HCT116 (cell line): ENCODE measurements around the gene TMEM129. TPM values are rescaled to one million over a fixed set of nuclear protein-coding genes. Genes with fewer than 3 reads are reported as not detected.

Experiments
- ATAC-seq: fragments of 200-7000 bp; cut with Tn5 transposase; 2 replicates; pipeline ENCODE4 v1.9.1; 2020; ENCODE audit warnings: mild to moderate bottlenecking, moderate library complexity
- BruUV-seq: library from RNA; stranded (reverse); fragments of 400-500 nt; replicated peaks from 2 replicates; lab custom pipeline; 2021; lab: Mats Ljungman, UMichigan
- CTCF ChIA-PET: fragments of 300-600 bp; sonication (Branson Sonifier 250); formaldehyde crosslinking; loops from one replicate; lab custom pipeline; 2021; ENCODE audit warnings: antibody characterized with exemption; lab: Charles Lee
- POLR2A ChIA-PET: fragments of 300-600, 350-600 bp; sonication (Branson Sonifier 250); formaldehyde crosslinking; loops from one replicate; lab custom pipeline; 2021; ENCODE audit warnings: antibody characterized with exemption; lab: Charles Lee
- RAD21 ChIA-PET, 2 experiments: fragments of 300-600 bp; sonication (Branson Sonifier 250); formaldehyde crosslinking; loops; one replicate each; lab custom pipeline; 2023; ENCODE audit warnings: low total read pairs in 2 of 2; ENCODE audit not compliant: uncharacterized antibody in 2 of 2, unreplicated experiment in 2 of 2, low non-redundant PET in 1 of 2; lab: Charles Lee
- DNase-seq: peaks from one replicate; pipeline ENCODE4 v3.0.0-alpha.2; 2010; ENCODE audit warnings: low read depth, low spot score
- H2AFZ ChIP-seq: fragments of 200-600 bp; shearing (Covaris generic), sonication (generic); 2 replicates; pipeline ENCODE4 v1.6.1; 2017; ENCODE audit warnings: low read depth, mixed run types, mixed read lengths, antibody characterized with exemption, low read length; ENCODE audit not compliant: poor library complexity, severe bottlenecking
- H3K27ac ChIP-seq: 2 replicates; pipeline ENCODE4 v1.5.1; 2012; ENCODE audit warnings: low read depth, low read length
- H3K27me3 ChIP-seq: fragments of 200-600 bp; sonication (generic); 2 replicates; pipeline ENCODE4 v1.6.1; 2016; ENCODE audit warnings: mixed run types, low read length, mixed read lengths; ENCODE audit not compliant: insufficient read depth
- H3K36me3 ChIP-seq, 2 experiments: fragments of 200-500 bp in 1 of 2; fragments of 200-600 bp in 1 of 2; sonication (Bioruptor generic) in 1 of 2; sonication (generic) in 1 of 2; 2 replicates each; pipeline versions ENCODE4 v1.5.1 to v1.6.1; 2014 to 2016; ENCODE audit warnings: low read length in 2 of 2, inconsistent platforms in 1 of 2, mixed read lengths in 1 of 2, mixed run types in 1 of 2; ENCODE audit not compliant: insufficient read depth in 2 of 2, control insufficient read depth in 1 of 2
- H3K4me1 ChIP-seq, 2 experiments: fragments of 200-600 bp in 1 of 2; sonication (generic) in 1 of 2; 2 replicates each; pipeline versions ENCODE4 v1.5.1 to v1.6.1; 2012 to 2017; ENCODE audit warnings: low read length in 2 of 2, inconsistent platforms in 1 of 2, mild to moderate bottlenecking in 1 of 2, mixed read lengths in 1 of 2, mixed run types in 1 of 2, moderate library complexity in 1 of 2; ENCODE audit not compliant: insufficient read depth in 2 of 2, control insufficient read depth in 1 of 2
- H3K4me2 ChIP-seq: fragments of 200-600 bp; sonication (generic); 2 replicates; pipeline ENCODE4 v1.6.1; 2017; ENCODE audit warnings: mixed run types, low read length, mixed read lengths
- H3K4me3 ChIP-seq, 2 experiments: fragments of 200-600 bp in 1 of 2; sonication (generic) in 1 of 2; replicated peaks in 1 of 2; 2 replicates each; pipeline ENCODE4 v1.5.1; 2011 to 2016; ENCODE audit warnings: low read length in 2 of 2, control low read depth in 1 of 2, low read depth in 1 of 2, mild to moderate bottlenecking in 1 of 2, mixed read lengths in 1 of 2, mixed run types in 1 of 2
- H3K79me2 ChIP-seq: fragments of 200-600 bp; sonication (generic); 2 replicates; pipeline ENCODE4 v1.6.1; 2017; ENCODE audit warnings: mild to moderate bottlenecking, mixed run types, low read length, moderate library complexity, mixed read lengths; ENCODE audit not compliant: insufficient read depth
- H3K9ac ChIP-seq: fragments of 200-600 bp; sonication (generic); 2 replicates; pipeline ENCODE4 v1.6.1; 2016; ENCODE audit warnings: low read length, mixed read lengths
- H3K9me2 ChIP-seq: fragments of 200-600 bp; sonication (generic), shearing (Covaris generic); 2 replicates; pipeline ENCODE4 v1.6.1; 2017; ENCODE audit warnings: mixed run types, mild to moderate bottlenecking, moderate library complexity; ENCODE audit not compliant: insufficient read depth
- H3K9me3 ChIP-seq, 2 experiments: fragments of 200-500 bp in 1 of 2; fragments of 200-600 bp in 1 of 2; sonication (Bioruptor generic) in 1 of 2; sonication (generic) in 1 of 2; 2 replicates each; pipeline ENCODE4 v1.6.1; 2014 to 2017; ENCODE audit warnings: low read length in 2 of 2, mixed read lengths in 2 of 2, inconsistent platforms in 1 of 2, low read depth in 1 of 2, mild to moderate bottlenecking in 1 of 2, mixed run types in 1 of 2, moderate library complexity in 1 of 2; ENCODE audit not compliant: control insufficient read depth in 1 of 2, insufficient read depth in 1 of 2
- H4K20me1 ChIP-seq: fragments of 200-600 bp; sonication (generic), shearing (Covaris generic); 2 replicates; pipeline ENCODE4 v1.6.1; 2017; ENCODE audit warnings: mixed run types, mild to moderate bottlenecking, moderate library complexity; ENCODE audit not compliant: insufficient read depth
- CBX3 ChIP-seq: IDR thresholded peaks from 2 replicates; pipeline ENCODE4 v1.6.1; 2012; ENCODE audit warnings: low read depth
- CEBPB ChIP-seq: IDR thresholded peaks from 2 replicates; pipeline ENCODE4 v1.6.1; 2012; ENCODE audit warnings: low read depth
- EGR1 ChIP-seq: IDR thresholded peaks from 2 replicates; pipeline ENCODE4 v1.6.1; 2012; ENCODE audit warnings: low read depth
- ELF1 ChIP-seq: IDR thresholded peaks from 2 replicates; pipeline ENCODE4 v1.6.1; 2012; ENCODE audit warnings: low read depth, borderline replicate concordance
- EZH2 ChIP-seq: fragments of 200-600 bp; sonication (generic); IDR thresholded peaks from 2 replicates; pipeline ENCODE4 v1.6.1; 2017; ENCODE audit warnings: antibody characterized with exemption, mixed run types
- EZH2phosphoT487 ChIP-seq: fragments of 200-600 bp; IDR thresholded peaks from 2 replicates; pipeline ENCODE4 v1.6.1; 2018; ENCODE audit warnings: antibody characterized with exemption, borderline replicate concordance
- FOSL1 ChIP-seq: IDR thresholded peaks from 2 replicates; pipeline ENCODE4 v1.6.1; 2012; ENCODE audit warnings: low read depth
- POLR2A ChIP-seq: IDR thresholded peaks from 2 replicates; pipeline ENCODE4 v1.7.0; 2011; ENCODE audit warnings: borderline replicate concordance; ENCODE audit not compliant: insufficient read depth, insufficient read length; ENCODE audit errors: extremely low read depth
- POLR2AphosphoS5 ChIP-seq: IDR thresholded peaks from 2 replicates; pipeline ENCODE4 v1.6.1; 2011; ENCODE audit warnings: mild to moderate bottlenecking, low read depth, low read length, moderate library complexity
- RAD21 ChIP-seq: IDR thresholded peaks from 2 replicates; pipeline ENCODE4 v1.6.1; 2012; ENCODE audit warnings: low read depth, mild to moderate bottlenecking
- SIN3A ChIP-seq: IDR thresholded peaks from 2 replicates; pipeline ENCODE4 v1.6.1; 2012; ENCODE audit warnings: low read depth
- SP1 ChIP-seq: IDR thresholded peaks from 2 replicates; pipeline ENCODE4 v1.6.1; 2012; ENCODE audit warnings: low read depth
- SRF ChIP-seq: IDR thresholded peaks from 2 replicates; pipeline ENCODE4 v1.6.1; 2012; ENCODE audit warnings: low read depth
- TCF7L2 ChIP-seq: IDR thresholded peaks from 2 replicates; pipeline ENCODE4 v1.7.0; 2011; ENCODE audit warnings: borderline replicate concordance, inconsistent platforms; ENCODE audit not compliant: insufficient read depth, insufficient read length; ENCODE audit errors: extremely low read depth
- YY1 ChIP-seq: IDR thresholded peaks from 2 replicates; pipeline ENCODE4 v1.6.1; 2011; ENCODE audit warnings: low read length, low read depth, moderate library complexity, mild to moderate bottlenecking; ENCODE audit not compliant: insufficient replicate concordance; ENCODE audit errors: extremely low read depth
- ZFX ChIP-seq: fragments of 450-650 bp; IDR thresholded peaks from 2 replicates; pipeline ENCODE4 v1.6.1; 2017
- intact Hi-C: fragments of 100-400 bp; cut with micrococcal nuclease; formaldehyde crosslinking; loops from 2 replicates; pipeline ENCODE4 v1.10.0; 2022
- total RNA-seq: library from RNA; stranded (reverse); gene quantifications from one replicate; pipeline ENCODE4 v1.2.1, GENCODE V29; 2021; ENCODE audit not compliant: unreplicated experiment
- TF ChIP-seq, protein P1 (sequence below): IDR thresholded peaks from 2 replicates; pipeline ENCODE4 v1.6.1; 2011; ENCODE audit warnings: mild to moderate bottlenecking, low read length, moderate library complexity; ENCODE audit not compliant: insufficient replicate concordance; ENCODE audit errors: extremely low read depth
- TF ChIP-seq, protein P2 (sequence below): IDR thresholded peaks from 2 replicates; pipeline ENCODE4 v1.6.1; 2012; ENCODE audit warnings: low read depth
- TF ChIP-seq, protein P3 (sequence below): IDR thresholded peaks from 2 replicates; pipeline ENCODE4 v1.6.1; 2012
- TF ChIP-seq, protein P4 (sequence below): IDR thresholded peaks from 2 replicates; pipeline ENCODE4 v1.6.1; 2012

Gene TMEM129
- total RNA-seq, 1 experiment from 2014 or later, result 29.4 TPM

DNA sequence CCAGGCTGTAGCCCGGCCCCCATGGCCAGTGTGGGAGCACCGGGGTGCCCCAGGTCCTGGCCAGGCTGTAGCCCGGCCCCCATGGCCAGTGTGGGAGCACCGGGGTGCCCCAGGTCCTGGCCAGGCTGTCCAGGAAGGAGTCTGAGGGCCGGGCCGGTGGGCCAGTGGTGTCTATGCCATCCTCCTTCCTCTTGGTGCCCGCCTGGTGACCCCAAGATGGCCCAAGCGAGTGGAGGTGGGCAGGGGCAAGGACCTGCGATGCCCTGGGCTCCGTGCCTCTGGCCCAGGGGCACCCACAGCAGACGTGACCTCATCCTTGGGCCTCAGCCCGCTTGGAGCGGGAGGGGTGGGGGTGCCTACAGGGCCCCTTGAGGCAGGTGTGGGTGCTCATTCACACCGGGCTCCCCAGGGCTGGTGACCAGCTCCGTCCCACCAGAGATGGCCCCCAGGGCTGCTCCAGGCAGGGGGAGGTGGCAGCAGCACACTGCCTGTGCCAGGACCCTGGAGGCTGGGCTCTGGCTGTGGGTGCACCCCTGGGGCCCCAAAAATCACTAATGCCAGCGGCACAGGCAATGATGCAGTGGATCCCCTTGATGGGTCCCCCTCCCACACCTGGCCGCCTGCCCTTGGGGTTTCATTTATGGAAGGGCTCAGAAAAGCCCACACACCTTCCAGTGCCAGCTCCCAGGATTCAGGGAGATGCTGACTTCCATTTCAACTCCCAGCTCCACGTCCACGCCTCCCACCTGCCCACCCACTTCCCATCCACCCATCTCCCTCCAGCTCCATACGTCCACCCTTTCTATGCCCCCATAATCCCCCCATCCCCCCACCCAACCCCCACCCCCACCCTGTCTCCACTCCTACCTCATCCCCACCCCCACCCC lies 36.0 kb upstream of the TMEM129 start:
- H3K4me3 ChIP-seq, result no peak overlapping the region
- no TSS peak for BruUV-seq
- H2AFZ ChIP-seq, result no peak overlapping the region
- no peaks in the 10 kb centered on the region for H3K9me2 ChIP-seq
- no peak overlapping the region for H3K4me2 ChIP-seq
- TF ChIP-seq CBX3 (no peak), ELF1 (no peak), FOSL1 (no peak), SRF (no peak), POLR2AphosphoS5 (no peak), EZH2 (no peak), EZH2phosphoT487 (no peak), EGR1 (no peak), RAD21 (no peak), SIN3A (no peak), TCF7L2 (no peak), YY1 (no peak), POLR2A (no peak), CEBPB (no peak), ZFX (no peak), SP1 (no peak)
- TF ChIP-seq, protein P1, sequence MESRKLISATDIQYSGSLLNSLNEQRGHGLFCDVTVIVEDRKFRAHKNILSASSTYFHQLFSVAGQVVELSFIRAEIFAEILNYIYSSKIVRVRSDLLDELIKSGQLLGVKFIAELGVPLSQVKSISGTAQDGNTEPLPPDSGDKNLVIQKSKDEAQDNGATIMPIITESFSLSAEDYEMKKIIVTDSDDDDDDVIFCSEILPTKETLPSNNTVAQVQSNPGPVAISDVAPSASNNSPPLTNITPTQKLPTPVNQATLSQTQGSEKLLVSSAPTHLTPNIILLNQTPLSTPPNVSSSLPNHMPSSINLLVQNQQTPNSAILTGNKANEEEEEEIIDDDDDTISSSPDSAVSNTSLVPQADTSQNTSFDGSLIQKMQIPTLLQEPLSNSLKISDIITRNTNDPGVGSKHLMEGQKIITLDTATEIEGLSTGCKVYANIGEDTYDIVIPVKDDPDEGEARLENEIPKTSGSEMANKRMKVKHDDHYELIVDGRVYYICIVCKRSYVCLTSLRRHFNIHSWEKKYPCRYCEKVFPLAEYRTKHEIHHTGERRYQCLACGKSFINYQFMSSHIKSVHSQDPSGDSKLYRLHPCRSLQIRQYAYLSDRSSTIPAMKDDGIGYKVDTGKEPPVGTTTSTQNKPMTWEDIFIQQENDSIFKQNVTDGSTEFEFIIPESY, result no peak
- TF ChIP-seq, protein P2, sequence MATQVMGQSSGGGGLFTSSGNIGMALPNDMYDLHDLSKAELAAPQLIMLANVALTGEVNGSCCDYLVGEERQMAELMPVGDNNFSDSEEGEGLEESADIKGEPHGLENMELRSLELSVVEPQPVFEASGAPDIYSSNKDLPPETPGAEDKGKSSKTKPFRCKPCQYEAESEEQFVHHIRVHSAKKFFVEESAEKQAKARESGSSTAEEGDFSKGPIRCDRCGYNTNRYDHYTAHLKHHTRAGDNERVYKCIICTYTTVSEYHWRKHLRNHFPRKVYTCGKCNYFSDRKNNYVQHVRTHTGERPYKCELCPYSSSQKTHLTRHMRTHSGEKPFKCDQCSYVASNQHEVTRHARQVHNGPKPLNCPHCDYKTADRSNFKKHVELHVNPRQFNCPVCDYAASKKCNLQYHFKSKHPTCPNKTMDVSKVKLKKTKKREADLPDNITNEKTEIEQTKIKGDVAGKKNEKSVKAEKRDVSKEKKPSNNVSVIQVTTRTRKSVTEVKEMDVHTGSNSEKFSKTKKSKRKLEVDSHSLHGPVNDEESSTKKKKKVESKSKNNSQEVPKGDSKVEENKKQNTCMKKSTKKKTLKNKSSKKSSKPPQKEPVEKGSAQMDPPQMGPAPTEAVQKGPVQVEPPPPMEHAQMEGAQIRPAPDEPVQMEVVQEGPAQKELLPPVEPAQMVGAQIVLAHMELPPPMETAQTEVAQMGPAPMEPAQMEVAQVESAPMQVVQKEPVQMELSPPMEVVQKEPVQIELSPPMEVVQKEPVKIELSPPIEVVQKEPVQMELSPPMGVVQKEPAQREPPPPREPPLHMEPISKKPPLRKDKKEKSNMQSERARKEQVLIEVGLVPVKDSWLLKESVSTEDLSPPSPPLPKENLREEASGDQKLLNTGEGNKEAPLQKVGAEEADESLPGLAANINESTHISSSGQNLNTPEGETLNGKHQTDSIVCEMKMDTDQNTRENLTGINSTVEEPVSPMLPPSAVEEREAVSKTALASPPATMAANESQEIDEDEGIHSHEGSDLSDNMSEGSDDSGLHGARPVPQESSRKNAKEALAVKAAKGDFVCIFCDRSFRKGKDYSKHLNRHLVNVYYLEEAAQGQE, result no peak
- TF ChIP-seq, protein P3, sequence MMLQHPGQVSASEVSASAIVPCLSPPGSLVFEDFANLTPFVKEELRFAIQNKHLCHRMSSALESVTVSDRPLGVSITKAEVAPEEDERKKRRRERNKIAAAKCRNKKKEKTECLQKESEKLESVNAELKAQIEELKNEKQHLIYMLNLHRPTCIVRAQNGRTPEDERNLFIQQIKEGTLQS, result no peak
- TF ChIP-seq, protein P4, sequence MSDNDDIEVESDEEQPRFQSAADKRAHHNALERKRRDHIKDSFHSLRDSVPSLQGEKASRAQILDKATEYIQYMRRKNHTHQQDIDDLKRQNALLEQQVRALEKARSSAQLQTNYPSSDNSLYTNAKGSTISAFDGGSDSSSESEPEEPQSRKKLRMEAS, result no peak
- TF ChIP-seq, all 23 proteins: peak for 0
- CTCF ChIA-PET, result interaction anchor here (1.1 kb wide), 1 partner anchor 11 kb away, joined by 4 read pairs; no protein-coding TSS in a partner anchor
- no peak for DNase-seq
- ATAC-seq, result no peak
- Histone ChIP-seq H3K79me2 (no peaks in the 10 kb centered on the region), H4K20me1 (no peaks in the 10 kb centered on the region), H3K9me3 (no peaks in the 10 kb centered on the region), H3K27me3 (no peaks in the 10 kb centered on the region), H3K9ac (no peak overlapping the region), H3K4me1 (peaks cover 0 to 8% of the 10 kb centered on the region in 2 experiments; a peak in 1 of 4 replicates), H3K27ac (no peak overlapping the region), H3K36me3 (no peaks in the 10 kb centered on the region)
- POLR2A ChIA-PET, result no interaction called here
- RAD21 ChIA-PET, result no interaction called here
- intact Hi-C loops, result no loop called here
